Keratinocyte (primary cell): ENCODE results near the gene MRPL48. TPM values are rescaled to one million over a fixed set of nuclear protein-coding genes. Genes with fewer than 3 reads are reported as not detected.

ENCODE experiments used
- DNase-seq: peaks from one replicate; pipeline ENCODE4 v3.0.0-alpha.2; 2011; ENCODE audit warnings: low read depth, missing footprints, low spot score
- FAIRE-seq: peaks from 2 replicates; lab custom pipeline; 2011; peaks lifted over from hg19 to GRCh38; lab: Jason Lieb, UNC
- H2AFZ ChIP-seq: 2 replicates; pipeline ENCODE4 v1.6.0; 2012; ENCODE audit warnings: low read length, control low read depth, inconsistent platforms; ENCODE audit not compliant: control insufficient read depth
- H3K27ac ChIP-seq: 2 replicates; pipeline ENCODE4 v1.5.1; 2011; ENCODE audit warnings: low read length; ENCODE audit not compliant: control insufficient read depth, insufficient read depth
- H3K27me3 ChIP-seq: 3 replicates; pipeline ENCODE4 v1.6.0; 2011; ENCODE audit warnings: low read length; ENCODE audit not compliant: control insufficient read depth, insufficient read depth; ENCODE audit errors: extremely low read depth
- H3K36me3 ChIP-seq, 2 experiments: 2 replicates in 1 of 2; 3 replicates in 1 of 2; pipeline ENCODE4 v1.5.1; 2011; ENCODE audit warnings: low read length in 2 of 2, mild to moderate bottlenecking in 1 of 2; ENCODE audit not compliant: control insufficient read depth in 2 of 2, insufficient read depth in 2 of 2; ENCODE audit errors: extremely low read depth in 1 of 2
- H3K4me1 ChIP-seq: 3 replicates; pipeline ENCODE4 v1.5.1; 2011; ENCODE audit warnings: low read length; ENCODE audit not compliant: control insufficient read depth, insufficient read depth; ENCODE audit errors: extremely low read depth
- H3K4me2 ChIP-seq: 3 replicates; pipeline ENCODE4 v1.6.0; 2011; ENCODE audit warnings: low read depth, low read length; ENCODE audit not compliant: control insufficient read depth, insufficient read depth; ENCODE audit errors: extremely low read depth
- H3K4me3 ChIP-seq, 3 experiments: fragments of 200-600 bp in 1 of 3; sonication (generic) in 1 of 3; 2 replicates in 2 of 3; 3 replicates in 1 of 3; pipeline ENCODE4 v1.5.1; 2011 to 2016; ENCODE audit warnings: low read length in 3 of 3, mild to moderate bottlenecking in 3 of 3, control low read depth in 2 of 3, inconsistent platforms in 1 of 3, low read depth in 1 of 3, mixed read lengths in 1 of 3, mixed run types in 1 of 3, moderate library complexity in 1 of 3; ENCODE audit not compliant: control insufficient read depth in 2 of 3, insufficient read depth in 2 of 3; ENCODE audit errors: extremely low read depth in 1 of 3
- H3K79me2 ChIP-seq: 2 replicates; pipeline ENCODE4 v1.6.0; 2012; ENCODE audit warnings: low read length; ENCODE audit not compliant: control insufficient read depth, insufficient read depth
- H3K9ac ChIP-seq: 3 replicates; pipeline ENCODE4 v1.6.0; 2011; ENCODE audit warnings: low read length; ENCODE audit not compliant: control insufficient read depth, insufficient read depth; ENCODE audit errors: extremely low read depth
- H3K9me1 ChIP-seq: 3 replicates; pipeline ENCODE4 v1.6.0; 2011; ENCODE audit warnings: low read length; ENCODE audit not compliant: control insufficient read depth, insufficient read depth; ENCODE audit errors: extremely low read depth
- H3K9me3 ChIP-seq: 2 replicates; pipeline ENCODE4 v1.5.1; 2012; ENCODE audit warnings: low read depth, low read length; ENCODE audit not compliant: control insufficient read depth
- H4K20me1 ChIP-seq: 3 replicates; pipeline ENCODE4 v1.6.0; 2011; ENCODE audit warnings: low read length; ENCODE audit not compliant: control insufficient read depth, insufficient read depth; ENCODE audit errors: extremely low read depth
- EZH2 ChIP-seq: IDR thresholded peaks from one replicate; pipeline ENCODE4 v1.6.1; 2012; ENCODE audit warnings: inconsistent platforms, mild to moderate bottlenecking, low read length, moderate library complexity
- dilution Hi-C: fragments of 300-500 bp; cut with MboI; formaldehyde crosslinking; loops from one replicate; pipeline ENCODE4 v1.7.0; 2020; ENCODE audit warnings: low sequenced_read_pairs; ENCODE audit not compliant: extremely low pct_ligation_motif_present
- polyA plus RNA-seq, 5 experiments: library from polyadenylated mRNA; depleted of rRNA in 3 of 5; stranded (reverse) in 3 of 5; stranded (forward) in 1 of 5; unstranded in 1 of 5; fragments of >200 nt; gene quantifications; 1 replicate in 1 of 5; 2 replicates in 3 of 5; 3 replicates in 1 of 5; pipeline versions ENCODE4 v1.2.1 to v1.2.3, GENCODE V29; 2011 to 2012; ENCODE audit warnings: missing spikeins in 2 of 5, low read depth in 1 of 5, low replicate concordance in 1 of 5
- TF ChIP-seq, protein P1 (sequence below), 3 experiments: IDR thresholded peaks in 1 of 3; conservative IDR thresholded peaks in 1 of 3; optimal IDR thresholded peaks in 1 of 3; 2 replicates in 2 of 3; 3 replicates in 1 of 3; pipeline versions ENCODE3 to v1.5.1; 2011; ENCODE audit warnings: low read length in 3 of 3, mild to moderate bottlenecking in 3 of 3, moderate library complexity in 2 of 3, control low read depth in 1 of 3, inconsistent platforms in 1 of 3; ENCODE audit not compliant: insufficient read depth in 2 of 3; ENCODE audit errors: extremely low read depth in 1 of 3

The MRPL48 gene
- polyA plus RNA-seq, 1 donor (not counting 4 experiments of a cell fraction or from before 2014, with no cell fraction given), result 72.2 TPM

DNA sequence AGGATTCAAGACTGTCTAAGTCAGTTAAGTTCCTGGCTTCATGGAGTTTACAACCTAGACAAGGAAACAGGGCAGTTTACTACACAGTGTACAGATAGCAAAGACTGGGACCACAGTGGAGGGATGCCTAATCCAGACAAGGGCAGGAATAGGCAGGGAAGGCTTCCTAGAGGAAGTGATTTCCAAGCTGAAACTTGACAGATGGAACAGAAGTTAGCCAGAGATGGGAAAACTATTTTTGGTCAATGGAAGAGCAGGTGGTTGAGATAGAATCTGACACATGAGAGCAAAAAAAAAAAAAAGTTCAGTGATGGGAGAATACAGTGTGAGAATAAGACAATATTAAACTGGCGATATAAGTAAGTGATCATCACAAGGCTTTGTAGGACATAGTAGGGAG lies 87.7 kb downstream of the MRPL48 start:
- H3K4me2 ChIP-seq, result peak overlapping the region; percentile 79
- H3K9ac ChIP-seq, result peak overlapping the region; percentile 99
- H3K79me2 ChIP-seq, result peaks cover 36% of the 10 kb centered on the region

DNA sequence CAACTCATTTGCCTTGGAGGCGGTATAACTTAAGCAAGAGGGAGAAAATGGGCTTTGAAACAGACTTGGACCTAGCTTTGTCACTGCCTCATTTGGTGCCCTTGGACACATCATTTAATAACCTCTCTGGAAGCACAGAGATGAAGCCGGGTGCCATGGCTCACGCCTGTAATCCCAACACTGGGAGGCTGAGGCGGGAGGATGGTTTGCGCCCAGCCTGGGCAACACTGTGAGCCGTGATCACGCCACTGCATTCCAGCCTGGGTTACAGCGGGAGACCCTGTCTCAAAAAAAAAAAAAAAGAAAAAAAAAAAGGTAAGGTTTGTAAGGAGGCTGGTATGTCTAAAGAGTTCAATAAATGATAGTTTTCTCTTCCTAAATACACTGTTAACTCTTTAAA lies 88.2 kb downstream of the MRPL48 start:
- peak overlapping the region; percentile 67 to 100 (median 99) for H3K4me3 ChIP-seq
- no peaks in the 10 kb centered on the region for H3K27me3 ChIP-seq
- peak overlapping the region; percentile 97 for H2AFZ ChIP-seq
- no peak for FAIRE-seq
- H3K36me3 ChIP-seq, result peaks cover 4 to 23% of the 10 kb centered on the region in 2 experiments
- H3K27ac ChIP-seq, result peak overlapping the region; percentile 97
- dilution Hi-C loops, result no loop called here
- no peak for DNase-seq
- no peaks in the 10 kb centered on the region for H4K20me1 ChIP-seq
- no peaks in the 10 kb centered on the region for H3K9me3 ChIP-seq
- H3K79me2 ChIP-seq, result peaks cover 36% of the 10 kb centered on the region
- H3K4me1 ChIP-seq, result peaks cover 15% of the 10 kb centered on the region
- H3K9me1 ChIP-seq, result no peaks in the 10 kb centered on the region
- H3K9ac ChIP-seq, result peak overlapping the region; percentile 99
- H3K4me2 ChIP-seq, result peak overlapping the region; percentile 79
- TF ChIP-seq EZH2, result no peak
- TF ChIP-seq, protein P1, sequence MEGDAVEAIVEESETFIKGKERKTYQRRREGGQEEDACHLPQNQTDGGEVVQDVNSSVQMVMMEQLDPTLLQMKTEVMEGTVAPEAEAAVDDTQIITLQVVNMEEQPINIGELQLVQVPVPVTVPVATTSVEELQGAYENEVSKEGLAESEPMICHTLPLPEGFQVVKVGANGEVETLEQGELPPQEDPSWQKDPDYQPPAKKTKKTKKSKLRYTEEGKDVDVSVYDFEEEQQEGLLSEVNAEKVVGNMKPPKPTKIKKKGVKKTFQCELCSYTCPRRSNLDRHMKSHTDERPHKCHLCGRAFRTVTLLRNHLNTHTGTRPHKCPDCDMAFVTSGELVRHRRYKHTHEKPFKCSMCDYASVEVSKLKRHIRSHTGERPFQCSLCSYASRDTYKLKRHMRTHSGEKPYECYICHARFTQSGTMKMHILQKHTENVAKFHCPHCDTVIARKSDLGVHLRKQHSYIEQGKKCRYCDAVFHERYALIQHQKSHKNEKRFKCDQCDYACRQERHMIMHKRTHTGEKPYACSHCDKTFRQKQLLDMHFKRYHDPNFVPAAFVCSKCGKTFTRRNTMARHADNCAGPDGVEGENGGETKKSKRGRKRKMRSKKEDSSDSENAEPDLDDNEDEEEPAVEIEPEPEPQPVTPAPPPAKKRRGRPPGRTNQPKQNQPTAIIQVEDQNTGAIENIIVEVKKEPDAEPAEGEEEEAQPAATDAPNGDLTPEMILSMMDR (optimal IDR thresholded peaks at IDR 0.05 in 1 of 3, IDR thresholded peaks at IDR 0.05 in 1 of 3, conservative IDR thresholded peaks at IDR 0.05 in 1 of 3; ENCODE audit: extremely low read depth in 1 of 3, insufficient read depth in 2 of 3, low read length in 3 of 3), result no peak

More for the DNA sequence above, 87.7 kb downstream of the MRPL48 start:
- H2AFZ ChIP-seq, result no peak overlapping the region
- H3K9me1 ChIP-seq, result no peaks in the 10 kb centered on the region
- no peaks in the 10 kb centered on the region for H3K27me3 ChIP-seq
- dilution Hi-C loops, result no loop called here
- H3K4me1 ChIP-seq, result peaks cover 15% of the 10 kb centered on the region
- H3K9me3 ChIP-seq, result no peaks in the 10 kb centered on the region
- H3K36me3 ChIP-seq, result peaks cover 4 to 23% of the 10 kb centered on the region in 2 experiments
- H3K27ac ChIP-seq, result peak overlapping the region; percentile 97
- DNase-seq (no peak), FAIRE-seq (no peak)
- H3K4me3 ChIP-seq, result peak overlapping the region; percentile 67 to 100 (median 99)
- TF ChIP-seq, protein P1 (optimal IDR thresholded peaks at IDR 0.05 in 1 of 3, IDR thresholded peaks at IDR 0.05 in 1 of 3, conservative IDR thresholded peaks at IDR 0.05 in 1 of 3; ENCODE audit: extremely low read depth in 1 of 3, insufficient read depth in 2 of 3, low read length in 3 of 3), result no peak
- TF ChIP-seq EZH2, result no peak
- no peaks in the 10 kb centered on the region for H4K20me1 ChIP-seq
